ENCODE data around the gene LUC7L2.
"Not testable (repeated sequence)": the region's sequence is repeated elsewhere in the genome, so short reads cannot be mapped to it uniquely, and the experiment has no call there.

GRCh38 chr7:139357729-139358506 is 1.8 kb upstream of the LUC7L2 start:
- TF ChIP-seq, protein P1, sequence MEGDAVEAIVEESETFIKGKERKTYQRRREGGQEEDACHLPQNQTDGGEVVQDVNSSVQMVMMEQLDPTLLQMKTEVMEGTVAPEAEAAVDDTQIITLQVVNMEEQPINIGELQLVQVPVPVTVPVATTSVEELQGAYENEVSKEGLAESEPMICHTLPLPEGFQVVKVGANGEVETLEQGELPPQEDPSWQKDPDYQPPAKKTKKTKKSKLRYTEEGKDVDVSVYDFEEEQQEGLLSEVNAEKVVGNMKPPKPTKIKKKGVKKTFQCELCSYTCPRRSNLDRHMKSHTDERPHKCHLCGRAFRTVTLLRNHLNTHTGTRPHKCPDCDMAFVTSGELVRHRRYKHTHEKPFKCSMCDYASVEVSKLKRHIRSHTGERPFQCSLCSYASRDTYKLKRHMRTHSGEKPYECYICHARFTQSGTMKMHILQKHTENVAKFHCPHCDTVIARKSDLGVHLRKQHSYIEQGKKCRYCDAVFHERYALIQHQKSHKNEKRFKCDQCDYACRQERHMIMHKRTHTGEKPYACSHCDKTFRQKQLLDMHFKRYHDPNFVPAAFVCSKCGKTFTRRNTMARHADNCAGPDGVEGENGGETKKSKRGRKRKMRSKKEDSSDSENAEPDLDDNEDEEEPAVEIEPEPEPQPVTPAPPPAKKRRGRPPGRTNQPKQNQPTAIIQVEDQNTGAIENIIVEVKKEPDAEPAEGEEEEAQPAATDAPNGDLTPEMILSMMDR (IDR thresholded peaks at IDR 0.05), result not testable (repeated sequence)
- not testable (repeated sequence) for TF ChIP-seq POLR2A (IDR thresholded peaks at IDR 0.05)
